ENCODE data around the gene SPRYD4. TPM values are rescaled to one million over a fixed set of nuclear protein-coding genes. Genes with fewer than 3 reads are reported as not detected.
"Not testable (repeated sequence)": the region's sequence is repeated elsewhere in the genome, so short reads cannot be mapped to it uniquely, and the experiment has no call there.

The SPRYD4 gene
- total RNA-seq, 2 donors from 2014 or later: 2.3 to 5.8 TPM

- Histone ChIP-seq H3K27me3 (replicated peaks; ENCODE audit: insufficient read depth) (no peaks in the 10 kb centered on the region), H3K4me1 (ENCODE audit: control insufficient read depth in 1 of 2, low read depth in 2 of 2) (peaks cover 3 to 10% of the 10 kb centered on the region in 2 donors), H3K36me3 (no peaks in the 10 kb centered on the region), H3K27ac (no peak overlapping the region), H3K9me3 (no peaks in the 10 kb centered on the region), H3K4me3 (peak overlapping the region; percentile 84)
- TF ChIP-seq CTCF (IDR thresholded peaks at IDR 0.05): no peak
- no peak for DNase-seq (ENCODE audit: low spot score)
- no peak for ATAC-seq (ENCODE audit: insufficient number of reproducible peaks, low FRiP score, low read depth)
These were observed 19.2 kb downstream of the SPRYD4 start for GRCh38 chr12:56487448-56488040.

- no peaks in the 10 kb centered on the region for H3K27me3 ChIP-seq (replicated peaks; ENCODE audit: insufficient read depth)
- H3K4me1 ChIP-seq (ENCODE audit: control insufficient read depth in 1 of 2, low read depth in 2 of 2): peaks cover 3 to 10% of the 10 kb centered on the region in 2 donors
- H3K36me3 ChIP-seq: no peaks in the 10 kb centered on the region
- H3K4me3 ChIP-seq: peak within 1 kb of the TSS; percentile 84
- no peaks in the 10 kb centered on the region for H3K9me3 ChIP-seq
- peak; percentile 74 for ATAC-seq (ENCODE audit: insufficient number of reproducible peaks, low FRiP score, low read depth)
- no peak within 1 kb of the TSS for H3K27ac ChIP-seq
- peak; percentile 31 for DNase-seq (ENCODE audit: low spot score)
- no peak for TF ChIP-seq CTCF (IDR thresholded peaks at IDR 0.05)
These were observed 19.9 kb downstream of the SPRYD4 start, which contains the start of gene GLS2 for GRCh38 chr12:56488041-56488955. Gene GLS2, minus strand, starts transcription at chr12:56488161. Its CDS starts 43 bp downstream, at chr12:56488118.

- TF ChIP-seq CTCF (IDR thresholded peaks at IDR 0.05): no peak
- no peaks in the 10 kb centered on the region for H3K9me3 ChIP-seq
- no peaks in the 10 kb centered on the region for H3K27me3 ChIP-seq (replicated peaks; ENCODE audit: insufficient read depth)
- no peaks in the 10 kb centered on the region for H3K36me3 ChIP-seq
- no peak for ATAC-seq (ENCODE audit: insufficient number of reproducible peaks, low FRiP score, low read depth)
- no peak overlapping the region for H3K27ac ChIP-seq
- peaks cover 3 to 10% of the 10 kb centered on the region in 2 donors for H3K4me1 ChIP-seq (ENCODE audit: control insufficient read depth in 1 of 2, low read depth in 2 of 2)
- no peak for DNase-seq (ENCODE audit: low spot score)
- H3K4me3 ChIP-seq: no peak overlapping the region
These were observed 22.0 kb downstream of the SPRYD4 start for GRCh38 chr12:56490360-56490759.

- H3K9me3 ChIP-seq; ATAC-seq (ENCODE audit: insufficient number of reproducible peaks, low FRiP score, low read depth); H3K4me1 ChIP-seq (ENCODE audit: control insufficient read depth in 1 of 2, low read depth in 2 of 2); H3K36me3 ChIP-seq; H3K27ac ChIP-seq; H3K4me3 ChIP-seq; DNase-seq (ENCODE audit: low spot score); H3K27me3 ChIP-seq (replicated peaks; ENCODE audit: insufficient read depth): not testable (repeated sequence)
These were observed 25.2 kb downstream of the SPRYD4 start for GRCh38 chr12:56493409-56494105.

GRCh38 chr12:56494106-56494415, 25.7 kb downstream of the SPRYD4 start:
- not testable (repeated sequence) for H3K9me3 ChIP-seq; H3K4me1 ChIP-seq (ENCODE audit: control insufficient read depth in 1 of 2, low read depth in 2 of 2); DNase-seq (ENCODE audit: low spot score); H3K4me3 ChIP-seq; H3K27ac ChIP-seq; H3K36me3 ChIP-seq; ATAC-seq (ENCODE audit: insufficient number of reproducible peaks, low FRiP score, low read depth); H3K27me3 ChIP-seq (replicated peaks; ENCODE audit: insufficient read depth)

- H3K27me3 ChIP-seq (replicated peaks; ENCODE audit: insufficient read depth); H3K27ac ChIP-seq; H3K9me3 ChIP-seq; H3K4me3 ChIP-seq; DNase-seq (ENCODE audit: low spot score); ATAC-seq (ENCODE audit: insufficient number of reproducible peaks, low FRiP score, low read depth); H3K4me1 ChIP-seq (ENCODE audit: control insufficient read depth in 1 of 2, low read depth in 2 of 2); H3K36me3 ChIP-seq: not testable (repeated sequence)
These were observed 26.1 kb downstream of the SPRYD4 start for GRCh38 chr12:56494481-56494880.
